ENCODE results near the gene ZSCAN9.

ZSCAN9 gene

GRCh38 chr6:28282926-28283325 is 57.9 kb downstream of the ZSCAN9 start:
- H3K4me1 ChIP-seq (ENCODE audit: control insufficient read depth, insufficient read depth, low read length): no peaks in the 10 kb centered on the region
- H3K36me3 ChIP-seq (ENCODE audit: control insufficient read depth, insufficient read depth, low read length): no peaks in the 10 kb centered on the region
- H3K27me3 ChIP-seq (ENCODE audit: control insufficient read depth, insufficient read depth, low read length): no peaks in the 10 kb centered on the region
- H3K9ac ChIP-seq (ENCODE audit: low read length): no peak overlapping the region
- no peak overlapping the region for H3K4me3 ChIP-seq (ENCODE audit: low read length)
- H3K9me3 ChIP-seq (ENCODE audit: control insufficient read depth, low read length): no peaks in the 10 kb centered on the region
